HUES64 (cell line): ENCODE measurements around the gene RNF7.

Source experiments
- H3K27ac ChIP-seq: 2 replicates; pipeline ENCODE4 v1.7.0; 2013; ENCODE audit warnings: low read depth, low read length, inconsistent platforms
- H3K27me3 ChIP-seq: 2 replicates; pipeline ENCODE4 v1.6.1; 2013; ENCODE audit warnings: mild to moderate bottlenecking, low read length; ENCODE audit not compliant: insufficient read depth
- H3K36me3 ChIP-seq: 2 replicates; pipeline ENCODE4 v1.6.1; 2013; ENCODE audit warnings: mild to moderate bottlenecking, low read length; ENCODE audit not compliant: insufficient read depth
- H3K4me1 ChIP-seq: 2 replicates; pipeline ENCODE4 v1.6.1; 2013; ENCODE audit warnings: mild to moderate bottlenecking, low read length, moderate library complexity; ENCODE audit not compliant: insufficient read depth
- H3K4me3 ChIP-seq: 2 replicates; pipeline ENCODE4 v1.5.1; 2013; ENCODE audit warnings: mild to moderate bottlenecking, low read length, moderate library complexity
- H3K9ac ChIP-seq: 2 replicates; pipeline ENCODE4 v1.6.1; 2013; ENCODE audit warnings: mild to moderate bottlenecking, low read depth, low read length
- H3K9me3 ChIP-seq: 2 replicates; pipeline ENCODE4 v1.6.1; 2013; ENCODE audit warnings: low read depth, low read length; ENCODE audit not compliant: insufficient read depth
- WGBS: fragments of 150-250, 120-280 bp; methylation state at CpG from one replicate; pipeline ENCODE4 v1.1.7; 2013; ENCODE audit warnings: missing lambda C conversion rate; 5-methylcytosine and 5-hydroxymethylcytosine counted together

The RNF7 gene

GRCh38 chr3:141710888-141711616, 27.0 kb upstream of the RNF7 start:
- H3K27me3 ChIP-seq = no peaks in the 10 kb centered on the region
- WGBS = 92% methylated on average over 6 of the region's 6 CpGs
- H3K9ac ChIP-seq = no peak overlapping the region
- no peaks in the 10 kb centered on the region for H3K4me1 ChIP-seq
- no peaks in the 10 kb centered on the region for H3K36me3 ChIP-seq
- H3K9me3 ChIP-seq = peaks cover 10% of the 10 kb centered on the region; the same call in 1 of the 2 replicates
- H3K27ac ChIP-seq = no peak overlapping the region
- H3K4me3 ChIP-seq = no peak overlapping the region

- no peaks in the 10 kb centered on the region for H3K27me3 ChIP-seq
- H3K36me3 ChIP-seq = no peaks in the 10 kb centered on the region
- H3K9me3 ChIP-seq = peaks cover 10% of the 10 kb centered on the region; the same call in 1 of the 2 replicates
- H3K9ac ChIP-seq = no peak overlapping the region
- H3K27ac ChIP-seq = no peak overlapping the region
- H3K4me1 ChIP-seq = no peaks in the 10 kb centered on the region
- WGBS = 92% methylated on average over 1 of the region's 1 CpG
- H3K4me3 ChIP-seq = no peak overlapping the region
These were observed 23.4 kb upstream of the RNF7 start for GRCh38 chr3:141714671-141715070.

- Histone ChIP-seq H3K9me3 (no peaks in the 10 kb centered on the region), H3K4me1 (no peaks in the 10 kb centered on the region), H3K9ac (no peak overlapping the region), H3K4me3 (no peak overlapping the region), H3K27ac (no peak overlapping the region), H3K36me3 (no peaks in the 10 kb centered on the region), H3K27me3 (no peaks in the 10 kb centered on the region)
- 93% methylated on average over 1 of the region's 2 CpGs for WGBS
These were observed 16.0 kb upstream of the RNF7 start for GRCh38 chr3:141722081-141722480.

- no peaks in the 10 kb centered on the region for H3K4me1 ChIP-seq
- WGBS = 88% methylated on average over 2 of the region's 2 CpGs
- no peak overlapping the region for H3K9ac ChIP-seq
- H3K9me3 ChIP-seq = no peaks in the 10 kb centered on the region
- H3K27me3 ChIP-seq = no peaks in the 10 kb centered on the region
- no peaks in the 10 kb centered on the region for H3K36me3 ChIP-seq
- H3K27ac ChIP-seq = no peak overlapping the region
- no peak overlapping the region for H3K4me3 ChIP-seq
These were observed 15.4 kb upstream of the RNF7 start for GRCh38 chr3:141722648-141723047.

- Histone ChIP-seq H3K4me3 (no peak overlapping the region), H3K27me3 (no peaks in the 10 kb centered on the region), H3K36me3 (no peaks in the 10 kb centered on the region), H3K9ac (no peak overlapping the region), H3K9me3 (no peaks in the 10 kb centered on the region), H3K4me1 (no peaks in the 10 kb centered on the region), H3K27ac (no peak overlapping the region)
These were observed 14.8 kb upstream of the RNF7 start for GRCh38 chr3:141723255-141723654.

- Histone ChIP-seq H3K4me1 (no peaks in the 10 kb centered on the region), H3K27me3 (no peaks in the 10 kb centered on the region), H3K4me3 (no peak overlapping the region), H3K36me3 (no peaks in the 10 kb centered on the region), H3K27ac (no peak overlapping the region), H3K9ac (no peak overlapping the region), H3K9me3 (no peaks in the 10 kb centered on the region)
- WGBS = 95% methylated on average over 1 of the region's 1 CpG
These were observed 13.9 kb upstream of the RNF7 start for GRCh38 chr3:141724186-141724585.

- 95% methylated on average over 4 of the region's 4 CpGs for WGBS
- Histone ChIP-seq H3K4me1 (no peaks in the 10 kb centered on the region), H3K9me3 (no peaks in the 10 kb centered on the region), H3K4me3 (no peak overlapping the region), H3K36me3 (no peaks in the 10 kb centered on the region), H3K27me3 (no peaks in the 10 kb centered on the region), H3K9ac (no peak overlapping the region), H3K27ac (no peak overlapping the region)
These were observed 13.1 kb upstream of the RNF7 start for GRCh38 chr3:141725036-141725435.

GRCh38 chr3:141726483-141726882, 11.6 kb upstream of the RNF7 start:
- H3K9ac ChIP-seq = no peak overlapping the region
- WGBS = 100% methylated on average over 1 of the region's 1 CpG
- no peaks in the 10 kb centered on the region for H3K36me3 ChIP-seq
- no peaks in the 10 kb centered on the region for H3K4me1 ChIP-seq
- H3K27ac ChIP-seq = no peak overlapping the region
- no peak overlapping the region for H3K4me3 ChIP-seq
- no peaks in the 10 kb centered on the region for H3K27me3 ChIP-seq
- no peaks in the 10 kb centered on the region for H3K9me3 ChIP-seq

GRCh38 chr3:141728355-141728892, 9.7 kb upstream of the RNF7 start:
- no peaks in the 10 kb centered on the region for H3K4me1 ChIP-seq
- no peak overlapping the region for H3K9ac ChIP-seq
- H3K9me3 ChIP-seq = no peaks in the 10 kb centered on the region
- H3K36me3 ChIP-seq = no peaks in the 10 kb centered on the region
- WGBS = 94% methylated on average over 5 of the region's 5 CpGs
- H3K27ac ChIP-seq = no peak overlapping the region
- H3K27me3 ChIP-seq = no peaks in the 10 kb centered on the region
- H3K4me3 ChIP-seq = no peak overlapping the region

GRCh38 chr3:141729240-141729639, 8.9 kb upstream of the RNF7 start:
- H3K36me3 ChIP-seq = no peaks in the 10 kb centered on the region
- no peak overlapping the region for H3K4me3 ChIP-seq
- H3K4me1 ChIP-seq = no peaks in the 10 kb centered on the region
- 61% methylated on average over 1 of the region's 4 CpGs for WGBS
- no peaks in the 10 kb centered on the region for H3K27me3 ChIP-seq
- H3K27ac ChIP-seq = no peak overlapping the region
- H3K9ac ChIP-seq = no peak overlapping the region
- no peaks in the 10 kb centered on the region for H3K9me3 ChIP-seq

GRCh38 chr3:141735176-141735575, 2.9 kb upstream of the RNF7 start:
- no peak overlapping the region for H3K27ac ChIP-seq
- H3K9ac ChIP-seq = no peak overlapping the region
- H3K27me3 ChIP-seq = no peaks in the 10 kb centered on the region
- H3K4me1 ChIP-seq = peaks cover 9% of the 10 kb centered on the region
- peaks cover 5% of the 10 kb centered on the region; the same call in 1 of the 2 replicates for H3K36me3 ChIP-seq
- H3K4me3 ChIP-seq = no peak overlapping the region
- no peaks in the 10 kb centered on the region for H3K9me3 ChIP-seq
